OCI-LY7 (cell line): ENCODE results near the gene DESI1. TPM values are rescaled to one million over a fixed set of nuclear protein-coding genes. Genes with fewer than 3 reads are reported as not detected.

Source experiments
- BruUV-seq: library from RNA; stranded (reverse); fragments of 400-500 nt; replicated peaks from 2 replicates; lab custom pipeline; 2021; lab: Mats Ljungman, UMichigan
- CTCF ChIA-PET: fragments of 300-600 bp; sonication (Branson Sonifier 250); formaldehyde crosslinking; loops from one replicate; lab custom pipeline; 2022; ENCODE audit warnings: antibody characterized with exemption; ENCODE audit not compliant: unreplicated experiment; lab: Charles Lee
- POLR2A ChIA-PET: fragments of 300-600 bp; sonication (Branson Sonifier 250); formaldehyde crosslinking; loops from one replicate; lab custom pipeline; 2022; ENCODE audit warnings: antibody characterized with exemption; lab: Charles Lee
- DNase-seq: peaks from one replicate; pipeline ENCODE4 v3.0.0-alpha.2; 2015; ENCODE audit warnings: low spot score
- H2AFZ ChIP-seq: fragments of 200-600 bp; sonication (generic), shearing (Covaris generic); 2 replicates; pipeline ENCODE4 v1.6.1; 2014; ENCODE audit warnings: mild to moderate bottlenecking, antibody characterized with exemption, low read length, moderate library complexity
- H3K27ac ChIP-seq: fragments of 200-600 bp; sonication (generic); 2 replicates; pipeline ENCODE4 v1.5.1; 2014; ENCODE audit warnings: mixed run types, low read depth, mild to moderate bottlenecking, moderate library complexity, low read length, inconsistent platforms; ENCODE audit not compliant: poor library complexity, severe bottlenecking
- H3K36me3 ChIP-seq: fragments of 200-600 bp; sonication (generic); 2 replicates; pipeline ENCODE4 v1.6.1; 2014; ENCODE audit warnings: mild to moderate bottlenecking, antibody characterized with exemption, low read length, moderate library complexity, mixed read lengths; ENCODE audit not compliant: insufficient read depth
- H3K4me1 ChIP-seq: fragments of 200-600 bp; sonication (generic); 2 replicates; pipeline ENCODE4 v1.5.1; 2014; ENCODE audit warnings: mild to moderate bottlenecking, low read length; ENCODE audit not compliant: insufficient read depth, poor library complexity, severe bottlenecking
- H3K4me2 ChIP-seq: fragments of 200-600 bp; sonication (generic); 2 replicates; pipeline ENCODE4 v1.6.1; 2014; ENCODE audit warnings: mild to moderate bottlenecking, low read length
- H3K4me3 ChIP-seq: fragments of 200-600 bp; sonication (generic); 2 replicates; pipeline ENCODE4 v1.5.1; 2014; ENCODE audit warnings: mild to moderate bottlenecking, low read depth, low read length; ENCODE audit not compliant: poor library complexity, severe bottlenecking
- H3K79me2 ChIP-seq: fragments of 200-600 bp; sonication (generic); 2 replicates; pipeline ENCODE4 v1.6.1; 2016; ENCODE audit warnings: low read depth, mild to moderate bottlenecking, low read length, moderate library complexity, mixed read lengths; ENCODE audit not compliant: insufficient read depth
- H3K9me2 ChIP-seq: fragments of 200-600 bp; sonication (generic); 2 replicates; pipeline ENCODE4 v1.6.1; 2016; ENCODE audit warnings: mild to moderate bottlenecking, low read length, mixed read lengths; ENCODE audit not compliant: insufficient read depth
- H3K9me3 ChIP-seq: fragments of 200-600 bp; sonication (generic); 2 replicates; pipeline ENCODE4 v1.6.1; 2014; ENCODE audit warnings: mild to moderate bottlenecking, mixed run types, low read length, mixed read lengths
- H4K20me1 ChIP-seq: fragments of 200-600 bp; sonication (generic); 2 replicates; pipeline ENCODE4 v1.6.1; 2014; ENCODE audit warnings: mild to moderate bottlenecking, antibody characterized with exemption, low read length, moderate library complexity, mixed read lengths; ENCODE audit not compliant: insufficient read depth
- CTCF ChIP-seq: fragments of 200-600 bp; sonication (generic); conservative IDR thresholded peaks from 2 replicates; pipeline ENCODE4 v1.5.1; 2014; ENCODE audit warnings: mild to moderate bottlenecking, antibody characterized with exemption, low read length, moderate library complexity, mixed read lengths
- EZH2phosphoT487 ChIP-seq: fragments of 200-600 bp; sonication (generic); IDR thresholded peaks from 2 replicates; pipeline ENCODE4 v1.6.1; 2018; ENCODE audit warnings: low read depth, borderline replicate concordance, mild to moderate bottlenecking, mixed run types, antibody characterized with exemption, low read length, moderate library complexity, mixed read lengths
- intact Hi-C: fragments of 100-400 bp; cut with micrococcal nuclease; formaldehyde crosslinking; loops from one replicate; pipeline ENCODE4 v1.10.0; 2022; ENCODE audit not compliant: unreplicated experiment
- total RNA-seq, 2 experiments: library from RNA; depleted of rRNA in 1 of 2; stranded (reverse); fragments of >200 nt in 1 of 2; shearing (Covaris generic) in 1 of 2; gene quantifications; 2 replicates each; pipeline ENCODE4 v1.2.3, GENCODE V29; 2014 to 2022

The DESI1 gene
- total RNA-seq, 2 experiments from 2014 or later: 39.0 to 65.0 TPM

- Histone ChIP-seq H3K27ac (no peak overlapping the region), H3K4me1 (no peaks in the 10 kb centered on the region), H4K20me1 (no peaks in the 10 kb centered on the region), H3K4me2 (no peak overlapping the region), H2AFZ (no peak overlapping the region), H3K4me3 (no peak overlapping the region), H3K9me3 (no peaks in the 10 kb centered on the region), H3K36me3 (peaks cover 95% of the 10 kb centered on the region), H3K9me2 (no peaks in the 10 kb centered on the region), H3K79me2 (peaks cover 5% of the 10 kb centered on the region; the same call in 1 of the 2 replicates)
- intact Hi-C loops: no loop called here
- ChIA-PET CTCF (no interaction called here), POLR2A (no interaction called here)
- no peak for TF ChIP-seq EZH2phosphoT487
- DNase-seq: no peak
- no TSS peak for BruUV-seq
Measured at GRCh38 chr22:41647771-41648170, 26.9 kb upstream of the DESI1 start.

DNA sequence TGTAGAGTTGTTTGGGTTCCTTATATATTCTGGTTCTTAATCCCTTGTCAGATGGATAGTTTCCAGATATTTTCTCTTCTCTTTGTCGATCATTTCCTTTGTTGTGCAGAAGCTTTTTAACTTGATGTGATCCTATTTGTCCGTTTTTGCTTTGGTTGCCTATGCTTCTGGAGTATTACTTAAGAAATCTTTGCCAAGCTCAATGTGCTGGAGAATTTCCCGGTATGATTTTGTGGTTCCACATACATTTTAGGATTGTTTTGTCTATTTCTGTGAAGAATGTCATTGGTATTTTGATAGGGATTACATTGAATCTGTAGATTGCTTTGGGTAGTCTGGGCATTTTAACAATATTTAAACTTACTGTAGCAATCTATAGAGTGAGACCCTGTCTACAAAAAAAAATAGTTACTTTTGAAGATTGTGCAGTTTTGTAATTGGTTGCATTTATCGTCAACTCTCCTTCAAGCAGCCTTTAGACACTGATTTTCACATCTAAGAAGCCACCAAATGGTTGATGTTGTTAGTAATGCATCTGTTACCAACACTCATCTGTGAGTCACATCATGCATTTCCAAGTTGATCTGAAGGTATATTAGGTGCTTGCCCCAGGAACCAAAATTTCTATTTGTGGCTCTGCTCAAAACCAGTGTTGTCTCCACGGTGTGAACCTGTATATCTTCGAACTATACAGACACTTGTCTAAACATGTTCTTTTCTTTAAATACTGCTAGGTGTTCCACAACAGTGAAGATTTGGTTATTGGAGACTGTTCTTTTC, 21.7 kb upstream of the DESI1 start:
- Histone ChIP-seq H3K4me1 (no peaks in the 10 kb centered on the region), H3K9me3 (no peaks in the 10 kb centered on the region), H4K20me1 (no peaks in the 10 kb centered on the region; the same call in 1 of the 2 replicates), H3K4me2 (no peak overlapping the region), H3K36me3 (peaks cover 96% of the 10 kb centered on the region), H3K9me2 (no peaks in the 10 kb centered on the region), H3K79me2 (peaks cover 24% of the 10 kb centered on the region; the same call in 1 of the 2 replicates), H2AFZ (no peak overlapping the region), H3K4me3 (no peak overlapping the region), H3K27ac (no peak overlapping the region)
- TF ChIP-seq CTCF (no peak), EZH2phosphoT487 (no peak)
- ChIA-PET CTCF (no interaction called here), POLR2A (interaction anchor here (1.1 kb wide), 1 partner anchor 22 kb away, joined by 3 read pairs; no protein-coding TSS in a partner anchor)
- intact Hi-C loops: no loop called here
- BruUV-seq: TSS peak; percentile 31
- no peak for DNase-seq

DNA sequence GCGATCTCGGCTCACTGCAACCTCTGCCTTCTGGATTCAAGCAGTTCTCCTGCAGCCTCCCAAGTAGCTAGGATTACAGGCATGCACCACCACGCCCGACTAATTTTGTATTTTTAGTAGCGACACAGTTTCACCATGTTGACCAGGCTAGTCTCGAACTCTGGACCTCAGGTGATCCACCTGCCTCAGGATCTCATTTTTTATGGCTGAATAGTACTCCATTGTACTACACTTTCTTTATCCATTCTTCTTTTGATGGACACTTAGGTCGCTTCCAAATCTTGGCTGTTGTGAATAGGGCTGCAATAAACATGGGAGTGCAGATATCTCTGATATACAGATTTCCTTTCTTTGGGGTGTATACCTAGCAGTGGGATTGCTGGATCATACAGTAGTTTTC, 21.0 kb upstream of the DESI1 start:
- Histone ChIP-seq H3K4me3 (no peak overlapping the region), H2AFZ (no peak overlapping the region), H3K9me2 (no peaks in the 10 kb centered on the region), H3K79me2 (peaks cover 23% of the 10 kb centered on the region; the same call in 1 of the 2 replicates), H3K4me1 (no peaks in the 10 kb centered on the region), H4K20me1 (no peaks in the 10 kb centered on the region; the same call in 1 of the 2 replicates), H3K36me3 (peaks cover 96% of the 10 kb centered on the region), H3K9me3 (no peaks in the 10 kb centered on the region), H3K27ac (no peak overlapping the region), H3K4me2 (no peak overlapping the region)
- ChIA-PET CTCF (no interaction called here), POLR2A (no interaction called here)
- BruUV-seq: no TSS peak
- TF ChIP-seq EZH2phosphoT487: no peak
- no peak for TF ChIP-seq CTCF
- DNase-seq: no peak
- intact Hi-C loops: no loop called here
